IPS-18a (cell line): ENCODE data around the gene DMRT1.
"Not testable (repeated sequence)": the region's sequence is repeated elsewhere in the genome, so short reads cannot be mapped to it uniquely, and the experiment has no call there.

Source experiments
- H3K27ac ChIP-seq: one replicate; pipeline ENCODE4 v1.5.1; 2013; ENCODE audit warnings: low read length
- H3K27me3 ChIP-seq: one replicate; pipeline ENCODE4 v1.6.1; 2013; ENCODE audit warnings: mild to moderate bottlenecking, low read length; ENCODE audit not compliant: control insufficient read depth, insufficient read depth
- H3K36me3 ChIP-seq: one replicate; pipeline ENCODE4 v1.6.1; 2013; ENCODE audit warnings: low read depth, low read length; ENCODE audit not compliant: control insufficient read depth
- H3K4me1 ChIP-seq: one replicate; pipeline ENCODE4 v1.6.1; 2013; ENCODE audit warnings: low read depth, low read length; ENCODE audit not compliant: control insufficient read depth
- H3K4me3 ChIP-seq: one replicate; pipeline ENCODE4 v1.5.1; 2013; ENCODE audit warnings: low read length
- H3K9ac ChIP-seq: one replicate; pipeline ENCODE4 v1.6.1; 2013; ENCODE audit warnings: mild to moderate bottlenecking, low read length, moderate library complexity
- H3K9me3 ChIP-seq: one replicate; pipeline ENCODE4 v1.6.1; 2013; ENCODE audit warnings: low read depth, low read length; ENCODE audit not compliant: control insufficient read depth

Gene DMRT1

GRCh38 chr9:995192-995591 is 153.7 kb downstream of the DMRT1 start:
- Histone ChIP-seq H3K4me1 (no peaks in the 10 kb centered on the region), H3K9me3 (peaks cover 13% of the 10 kb centered on the region), H3K36me3 (no peaks in the 10 kb centered on the region), H3K27ac (no peak overlapping the region), H3K27me3 (peaks cover 2% of the 10 kb centered on the region), H3K4me3 (no peak overlapping the region), H3K9ac (no peak overlapping the region)

- Histone ChIP-seq H3K9ac (no peak overlapping the region), H3K36me3 (no peaks in the 10 kb centered on the region)
Observed at GRCh38 chr9:995781-996180, 154.3 kb downstream of the DMRT1 start.

GRCh38 chr9:998299-999110 is 157.0 kb downstream of the DMRT1 start:
- not testable (repeated sequence) for H3K27ac ChIP-seq, H3K27me3 ChIP-seq, H3K4me1 ChIP-seq, H3K4me3 ChIP-seq, H3K36me3 ChIP-seq, H3K9ac ChIP-seq
- peaks cover 13% of the 10 kb centered on the region for H3K9me3 ChIP-seq

More at GRCh38 chr9:995781-996180, 154.3 kb downstream of the DMRT1 start:
- Histone ChIP-seq H3K27ac (no peak overlapping the region), H3K4me3 (no peak overlapping the region), H3K9me3 (peaks cover 13% of the 10 kb centered on the region), H3K27me3 (no peaks in the 10 kb centered on the region), H3K4me1 (no peaks in the 10 kb centered on the region)

- Histone ChIP-seq H3K27me3 (no peaks in the 10 kb centered on the region), H3K27ac (no peak overlapping the region), H3K4me3 (no peak overlapping the region), H3K9me3 (peaks cover 13% of the 10 kb centered on the region), H3K36me3 (no peaks in the 10 kb centered on the region), H3K9ac (no peak overlapping the region), H3K4me1 (no peaks in the 10 kb centered on the region)
Observed at GRCh38 chr9:1001838-1002237, 160.3 kb downstream of the DMRT1 start.

GRCh38 chr9:1002678-1003077 is 161.2 kb downstream of the DMRT1 start:
- Histone ChIP-seq H3K4me3 (no peak overlapping the region), H3K4me1 (no peaks in the 10 kb centered on the region), H3K9ac (no peak overlapping the region), H3K36me3 (no peaks in the 10 kb centered on the region), H3K9me3 (peaks cover 13% of the 10 kb centered on the region), H3K27me3 (no peaks in the 10 kb centered on the region), H3K27ac (no peak overlapping the region)

- peaks cover 17% of the 10 kb centered on the region for H3K27me3 ChIP-seq
- no peak overlapping the region for H3K9ac ChIP-seq
- H3K4me1 ChIP-seq, result peaks cover 3% of the 10 kb centered on the region
- H3K27ac ChIP-seq, result no peak overlapping the region
- no peaks in the 10 kb centered on the region for H3K9me3 ChIP-seq
- H3K36me3 ChIP-seq, result no peaks in the 10 kb centered on the region
- H3K4me3 ChIP-seq, result no peak overlapping the region
Observed at GRCh38 chr9:1005043-1005667, 163.7 kb downstream of the DMRT1 start.

GRCh38 chr9:1007312-1007711 is 165.8 kb downstream of the DMRT1 start:
- Histone ChIP-seq H3K9ac (no peak overlapping the region), H3K27me3 (peaks cover 17% of the 10 kb centered on the region), H3K36me3 (no peaks in the 10 kb centered on the region), H3K9me3 (no peaks in the 10 kb centered on the region), H3K4me1 (peaks cover 3% of the 10 kb centered on the region), H3K27ac (no peak overlapping the region), H3K4me3 (no peak overlapping the region)

GRCh38 chr9:1008216-1008615 is 166.7 kb downstream of the DMRT1 start:
- Histone ChIP-seq H3K9ac (no peak overlapping the region), H3K4me1 (peaks cover 3% of the 10 kb centered on the region), H3K9me3 (no peaks in the 10 kb centered on the region), H3K4me3 (no peak overlapping the region), H3K27me3 (peaks cover 17% of the 10 kb centered on the region), H3K27ac (no peak overlapping the region), H3K36me3 (no peaks in the 10 kb centered on the region)

- Histone ChIP-seq H3K4me1 (peaks cover 3% of the 10 kb centered on the region), H3K27me3 (peaks cover 17% of the 10 kb centered on the region), H3K9ac (no peak overlapping the region), H3K9me3 (no peaks in the 10 kb centered on the region), H3K27ac (no peak overlapping the region), H3K4me3 (no peak overlapping the region), H3K36me3 (no peaks in the 10 kb centered on the region)
Observed at GRCh38 chr9:1009101-1009707, 167.7 kb downstream of the DMRT1 start.

GRCh38 chr9:1013021-1013420 is 171.5 kb downstream of the DMRT1 start:
- H3K27ac ChIP-seq, result no peak overlapping the region
- H3K4me1 ChIP-seq, result peaks cover 3% of the 10 kb centered on the region
- no peaks in the 10 kb centered on the region for H3K9me3 ChIP-seq
- peaks cover 25% of the 10 kb centered on the region for H3K27me3 ChIP-seq
- H3K4me3 ChIP-seq, result no peak overlapping the region
- H3K9ac ChIP-seq, result no peak overlapping the region
- no peaks in the 10 kb centered on the region for H3K36me3 ChIP-seq

- Histone ChIP-seq H3K4me3 (no peak overlapping the region), H3K27ac (no peak overlapping the region), H3K27me3 (peaks cover 15% of the 10 kb centered on the region), H3K4me1 (peaks cover 3% of the 10 kb centered on the region), H3K9ac (no peak overlapping the region), H3K36me3 (no peaks in the 10 kb centered on the region), H3K9me3 (no peaks in the 10 kb centered on the region)
Observed at GRCh38 chr9:1014225-1014624, 172.7 kb downstream of the DMRT1 start.
